Measurements from ENCODE around the gene LHX3. TPM values are rescaled to one million over a fixed set of nuclear protein-coding genes. Genes with fewer than 3 reads are reported as not detected.

The LHX3 gene
- total RNA-seq, 2 experiments from 2014 or later: 0.11 to 0.16 TPM

DNA sequence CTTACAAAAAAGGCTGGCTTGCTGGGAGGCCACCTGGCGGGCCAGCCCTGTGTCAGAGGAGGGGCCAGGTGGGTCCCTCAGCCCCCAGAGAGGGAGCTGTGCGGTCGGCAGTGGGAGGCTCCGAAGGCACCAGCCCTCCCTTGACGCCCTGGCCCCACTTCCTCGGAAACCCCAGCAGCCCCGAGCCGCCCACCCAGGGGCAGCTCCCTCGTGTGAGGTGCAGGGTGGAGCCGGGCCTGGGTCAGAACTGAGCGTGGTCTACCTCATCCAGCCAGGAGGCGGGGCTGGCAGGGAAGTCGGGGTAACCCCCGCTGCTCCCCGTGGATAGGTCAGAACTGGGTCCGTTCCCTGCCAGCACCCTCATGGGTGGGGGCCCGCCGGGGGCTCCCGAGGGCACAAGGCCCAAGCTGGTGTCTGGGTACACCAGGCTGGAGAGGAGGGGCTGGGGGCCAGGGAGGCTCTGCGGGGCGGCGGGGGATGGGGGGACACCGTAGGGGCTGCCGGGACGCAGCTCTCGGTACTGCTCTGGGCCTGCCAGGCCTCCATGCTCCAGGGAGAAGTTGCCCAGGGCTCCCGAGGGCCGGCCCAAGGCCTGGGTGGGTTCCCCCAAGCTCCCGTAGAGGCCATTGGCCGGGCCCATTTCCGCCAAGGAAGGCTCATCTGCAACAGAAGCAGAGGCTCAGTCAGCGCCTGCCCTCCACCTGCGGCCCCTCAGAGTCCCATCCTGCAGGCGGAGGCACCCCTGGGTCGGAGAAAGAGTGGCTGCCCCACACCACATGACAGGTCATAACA lies 7.6 kb downstream of the LHX3 start:
- Histone ChIP-seq H3K27ac (ENCODE audit: low read depth in 1 of 2, low read length in 2 of 2) (no peak overlapping the region), H3K36me3 (ENCODE audit: insufficient read depth, low read length) (no peaks in the 10 kb centered on the region), H3K27me3 (ENCODE audit: control insufficient read depth in 1 of 2, insufficient read depth in 2 of 2, low read length in 2 of 2) (peaks cover 63 to 78% of the 10 kb centered on the region in 2 experiments), H3K4me1 (ENCODE audit: insufficient read depth, low read length) (no peaks in the 10 kb centered on the region), H3K4me3 (ENCODE audit: low read length) (no peak overlapping the region), H3K9me3 (ENCODE audit: control insufficient read depth in 1 of 2, insufficient read depth in 1 of 2, low read length in 2 of 2) (peaks cover 0 to 40% of the 10 kb centered on the region in 2 experiments)
- no peaks in the 10 kb centered on the region for H3K9me3 Mint-ChIP-seq
- no peak for DNase-seq
- H3K27ac Mint-ChIP-seq: no peak overlapping the region
- no peak overlapping the region for H3K4me3 Mint-ChIP-seq
- ChIA-PET POLR2A (no interaction called here), CTCF (no interaction called here)
- H3K4me1 Mint-ChIP-seq (ENCODE audit: low read depth): no peaks in the 10 kb centered on the region
- no peaks in the 10 kb centered on the region for H3K36me3 Mint-ChIP-seq (ENCODE audit: low read depth)
- no peak for ATAC-seq (ENCODE audit: poor library complexity)
- intact Hi-C loops (cut with DNase I, micrococcal nuclease): no loop called here
- peaks cover 47% of the 10 kb centered on the region for H3K27me3 Mint-ChIP-seq
- TF ChIP-seq, protein P1, sequence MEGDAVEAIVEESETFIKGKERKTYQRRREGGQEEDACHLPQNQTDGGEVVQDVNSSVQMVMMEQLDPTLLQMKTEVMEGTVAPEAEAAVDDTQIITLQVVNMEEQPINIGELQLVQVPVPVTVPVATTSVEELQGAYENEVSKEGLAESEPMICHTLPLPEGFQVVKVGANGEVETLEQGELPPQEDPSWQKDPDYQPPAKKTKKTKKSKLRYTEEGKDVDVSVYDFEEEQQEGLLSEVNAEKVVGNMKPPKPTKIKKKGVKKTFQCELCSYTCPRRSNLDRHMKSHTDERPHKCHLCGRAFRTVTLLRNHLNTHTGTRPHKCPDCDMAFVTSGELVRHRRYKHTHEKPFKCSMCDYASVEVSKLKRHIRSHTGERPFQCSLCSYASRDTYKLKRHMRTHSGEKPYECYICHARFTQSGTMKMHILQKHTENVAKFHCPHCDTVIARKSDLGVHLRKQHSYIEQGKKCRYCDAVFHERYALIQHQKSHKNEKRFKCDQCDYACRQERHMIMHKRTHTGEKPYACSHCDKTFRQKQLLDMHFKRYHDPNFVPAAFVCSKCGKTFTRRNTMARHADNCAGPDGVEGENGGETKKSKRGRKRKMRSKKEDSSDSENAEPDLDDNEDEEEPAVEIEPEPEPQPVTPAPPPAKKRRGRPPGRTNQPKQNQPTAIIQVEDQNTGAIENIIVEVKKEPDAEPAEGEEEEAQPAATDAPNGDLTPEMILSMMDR (IDR thresholded peaks at IDR 0.05): no peak

DNA sequence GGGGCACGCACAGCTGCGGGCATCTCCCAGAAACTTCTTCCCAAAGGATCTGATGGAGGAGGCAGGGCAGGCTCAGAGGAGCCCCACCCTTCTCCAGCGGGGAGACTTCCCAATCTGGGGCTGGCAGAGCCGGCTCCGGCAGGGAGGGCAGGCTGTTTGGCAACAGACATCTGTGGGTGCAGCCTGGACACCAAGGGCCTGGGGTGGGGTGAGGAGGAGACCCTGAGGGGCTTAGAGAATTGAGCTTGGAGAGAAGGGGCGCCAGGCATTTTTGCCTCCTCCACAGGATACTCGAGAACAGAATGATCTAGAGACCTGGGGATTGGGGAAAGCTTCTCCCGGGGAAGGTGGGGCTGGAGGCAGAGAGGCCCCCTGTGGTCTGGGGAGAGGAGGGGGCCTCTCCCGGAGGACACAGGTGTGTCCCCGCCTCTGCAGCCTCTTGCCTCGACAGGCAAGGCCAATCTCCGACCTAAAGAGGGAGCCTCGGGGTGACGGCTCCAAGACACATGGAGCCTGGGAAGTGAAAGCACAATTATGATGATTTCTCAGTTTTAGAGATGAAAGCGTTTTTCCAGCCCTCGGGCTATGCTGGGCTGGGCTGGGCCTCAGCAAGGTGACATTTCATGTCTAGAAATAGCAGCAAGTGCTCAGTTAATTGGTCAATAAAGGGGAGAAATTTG lies 8.4 kb downstream of the LHX3 start:
- ChIA-PET CTCF (no interaction called here), POLR2A (no interaction called here)
- Histone ChIP-seq H3K4me3 (ENCODE audit: low read length) (no peak overlapping the region), H3K9me3 (ENCODE audit: control insufficient read depth in 1 of 2, insufficient read depth in 1 of 2, low read length in 2 of 2) (peaks cover 0 to 43% of the 10 kb centered on the region in 2 experiments), H3K27ac (ENCODE audit: low read depth in 1 of 2, low read length in 2 of 2) (no peak overlapping the region), H3K36me3 (ENCODE audit: insufficient read depth, low read length) (no peaks in the 10 kb centered on the region), H3K27me3 (ENCODE audit: control insufficient read depth in 1 of 2, insufficient read depth in 2 of 2, low read length in 2 of 2) (peaks cover 64 to 84% of the 10 kb centered on the region in 2 experiments), H3K4me1 (ENCODE audit: insufficient read depth, low read length) (no peaks in the 10 kb centered on the region)
- DNase-seq: no peak
- TF ChIP-seq, protein P1 (IDR thresholded peaks at IDR 0.05): no peak
- Mint-ChIP-seq H3K27me3 (peaks cover 54% of the 10 kb centered on the region), H3K9me3 (no peaks in the 10 kb centered on the region), H3K36me3 (ENCODE audit: low read depth) (no peaks in the 10 kb centered on the region), H3K4me1 (ENCODE audit: low read depth) (no peaks in the 10 kb centered on the region), H3K27ac (no peak overlapping the region), H3K4me3 (no peak overlapping the region)
- intact Hi-C loops (cut with DNase I, micrococcal nuclease): no loop called here
- no peak for ATAC-seq (ENCODE audit: poor library complexity)

DNA sequence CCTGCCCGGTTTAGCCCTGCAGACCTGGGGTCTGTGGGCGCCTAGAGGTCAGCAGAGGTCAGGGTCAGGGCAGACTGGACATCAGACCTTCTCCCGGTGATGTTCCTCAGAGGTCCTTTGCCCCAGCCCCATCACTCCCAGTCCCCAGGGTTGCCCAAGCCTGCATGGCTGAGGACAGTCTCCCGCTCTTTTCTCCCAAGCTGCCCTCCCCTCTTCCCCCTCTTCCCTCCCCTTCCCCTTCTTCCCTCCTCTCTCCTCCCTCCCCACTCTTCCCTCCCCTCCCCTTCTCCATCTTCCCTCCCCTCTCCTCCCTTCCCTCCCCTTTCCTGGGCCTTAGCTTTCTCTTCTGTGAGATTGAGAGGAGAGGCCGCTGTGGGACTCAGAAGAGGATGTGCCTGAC lies 10.4 kb downstream of the LHX3 start:
- Histone ChIP-seq H3K9me3 (ENCODE audit: control insufficient read depth in 1 of 2, insufficient read depth in 1 of 2, low read length in 2 of 2) (peaks cover 0 to 32% of the 10 kb centered on the region in 2 experiments), H3K4me1 (ENCODE audit: insufficient read depth, low read length) (no peaks in the 10 kb centered on the region), H3K27me3 (ENCODE audit: control insufficient read depth in 1 of 2, insufficient read depth in 2 of 2, low read length in 2 of 2) (peaks cover 62 to 84% of the 10 kb centered on the region in 2 experiments), H3K4me3 (ENCODE audit: low read length) (no peak overlapping the region), H3K27ac (ENCODE audit: low read depth in 1 of 2, low read length in 2 of 2) (no peak overlapping the region), H3K36me3 (ENCODE audit: insufficient read depth, low read length) (no peaks in the 10 kb centered on the region)
- H3K4me3 Mint-ChIP-seq: no peak overlapping the region
- ATAC-seq (ENCODE audit: poor library complexity): no peak
- H3K36me3 Mint-ChIP-seq (ENCODE audit: low read depth): no peaks in the 10 kb centered on the region
- H3K4me1 Mint-ChIP-seq (ENCODE audit: low read depth): no peaks in the 10 kb centered on the region
- no peak for DNase-seq
- ChIA-PET CTCF (no interaction called here), POLR2A (no interaction called here)
- no peak overlapping the region for H3K27ac Mint-ChIP-seq
- intact Hi-C loops (cut with DNase I, micrococcal nuclease): no loop called here
- peaks cover 60% of the 10 kb centered on the region for H3K27me3 Mint-ChIP-seq
- H3K9me3 Mint-ChIP-seq: no peaks in the 10 kb centered on the region
- TF ChIP-seq, protein P1 (IDR thresholded peaks at IDR 0.05): no peak
